Activated naive CD4-positive, alpha-beta T cell treated with anti-CD3 and anti-CD28 coated beads for 36 hours (primary cell): ENCODE results near the gene RNF130. TPM values are rescaled to one million over a fixed set of nuclear protein-coding genes. Genes with fewer than 3 reads are reported as not detected.

Source experiments
- CTCF ChIA-PET: fragments of 350-600 bp; sonication (Branson Sonifier 250); formaldehyde crosslinking; loops from one replicate; lab custom pipeline; 2021; ENCODE audit warnings: antibody characterized with exemption; lab: Charles Lee
- DNase-seq: peaks from one replicate; pipeline ENCODE4 v3.0.0-alpha.2; 2020
- H3K27ac Mint-ChIP-seq: one replicate; pipeline ENCODE4 v1.8.0; 2021; ENCODE audit warnings: mild to moderate bottlenecking, mixed read lengths
- H3K27me3 Mint-ChIP-seq: one replicate; pipeline ENCODE4 v1.8.0; 2021; ENCODE audit warnings: low read depth, mixed read lengths
- H3K36me3 Mint-ChIP-seq: one replicate; pipeline ENCODE4 v1.8.0; 2021; ENCODE audit warnings: low read depth, mixed read lengths
- H3K4me1 Mint-ChIP-seq: one replicate; pipeline ENCODE4 v1.8.0; 2021; ENCODE audit warnings: low read depth, mixed read lengths
- H3K4me3 Mint-ChIP-seq: one replicate; pipeline ENCODE4 v1.8.0; 2021; ENCODE audit warnings: mild to moderate bottlenecking, moderate library complexity, mixed read lengths
- H3K9me3 Mint-ChIP-seq: one replicate; pipeline ENCODE4 v1.8.0; 2021; ENCODE audit warnings: mixed read lengths
- intact Hi-C: fragments of 100-400 bp; cut with micrococcal nuclease; formaldehyde crosslinking; loops from one replicate; pipeline ENCODE4 v1.15.1; 2023
- total RNA-seq, 2 experiments: library from RNA; stranded (reverse); gene quantifications; one replicate each; pipeline ENCODE4 v1.2.3, GENCODE V29; 2021

The RNF130 gene
- total RNA-seq, 2 experiments from 2014 or later, result 10.3 to 11.9 TPM

DNA sequence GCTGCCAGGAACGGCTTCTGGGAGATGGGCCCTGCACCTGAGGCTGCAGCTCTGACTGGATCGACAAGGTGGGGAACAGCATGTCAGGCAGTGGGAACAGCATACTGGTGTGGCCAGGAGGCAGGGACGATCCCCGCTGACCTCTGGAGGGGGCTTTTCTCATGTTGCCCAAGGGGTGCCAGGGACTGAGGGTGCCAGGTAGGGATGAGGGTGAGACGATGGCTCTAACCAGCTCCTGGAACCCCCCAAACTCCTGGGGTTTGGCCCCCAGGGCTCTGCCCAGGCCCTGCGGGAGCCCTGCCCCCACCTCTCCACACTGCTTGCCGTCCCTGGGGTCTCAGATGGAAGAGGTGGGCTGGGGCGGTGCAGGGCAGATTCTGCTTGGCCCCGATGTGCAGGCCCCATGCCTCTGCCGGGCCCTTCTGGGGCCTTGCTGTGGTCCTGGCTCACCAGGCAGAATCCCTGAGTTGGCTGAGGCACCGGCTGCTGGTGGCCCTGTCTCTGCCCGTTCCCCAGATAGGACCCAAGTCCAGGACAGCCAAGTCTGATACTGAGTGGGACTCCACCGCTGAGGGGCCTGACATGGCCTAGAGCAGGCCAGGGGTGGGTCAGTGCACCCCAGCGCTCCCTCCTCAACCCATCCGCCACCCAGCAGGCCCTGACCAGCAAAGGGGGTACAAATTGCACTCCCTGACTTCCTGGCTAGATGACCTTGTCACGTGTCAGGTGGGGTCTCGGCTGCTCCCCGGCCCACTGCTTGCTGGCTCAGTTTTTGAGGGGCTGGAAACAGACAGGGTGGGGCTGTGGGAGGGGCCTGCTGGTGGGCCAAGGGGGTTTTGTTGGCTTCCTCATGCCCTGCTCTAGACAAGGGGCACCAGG lies 28.4 kb upstream of the RNF130 start:
- no peak overlapping the region for H3K4me3 Mint-ChIP-seq
- H3K4me1 Mint-ChIP-seq, result no peaks in the 10 kb centered on the region
- H3K27ac Mint-ChIP-seq, result no peak overlapping the region
- intact Hi-C loops, result no loop called here
- peaks cover 8% of the 10 kb centered on the region for H3K27me3 Mint-ChIP-seq
- no peaks in the 10 kb centered on the region for H3K9me3 Mint-ChIP-seq
- DNase-seq, result no peak
- CTCF ChIA-PET, result interaction anchor here (0.6 kb wide), 1 partner anchor 377 kb away, joined by 3 read pairs; no protein-coding TSS in a partner anchor
- no peaks in the 10 kb centered on the region for H3K36me3 Mint-ChIP-seq

DNA sequence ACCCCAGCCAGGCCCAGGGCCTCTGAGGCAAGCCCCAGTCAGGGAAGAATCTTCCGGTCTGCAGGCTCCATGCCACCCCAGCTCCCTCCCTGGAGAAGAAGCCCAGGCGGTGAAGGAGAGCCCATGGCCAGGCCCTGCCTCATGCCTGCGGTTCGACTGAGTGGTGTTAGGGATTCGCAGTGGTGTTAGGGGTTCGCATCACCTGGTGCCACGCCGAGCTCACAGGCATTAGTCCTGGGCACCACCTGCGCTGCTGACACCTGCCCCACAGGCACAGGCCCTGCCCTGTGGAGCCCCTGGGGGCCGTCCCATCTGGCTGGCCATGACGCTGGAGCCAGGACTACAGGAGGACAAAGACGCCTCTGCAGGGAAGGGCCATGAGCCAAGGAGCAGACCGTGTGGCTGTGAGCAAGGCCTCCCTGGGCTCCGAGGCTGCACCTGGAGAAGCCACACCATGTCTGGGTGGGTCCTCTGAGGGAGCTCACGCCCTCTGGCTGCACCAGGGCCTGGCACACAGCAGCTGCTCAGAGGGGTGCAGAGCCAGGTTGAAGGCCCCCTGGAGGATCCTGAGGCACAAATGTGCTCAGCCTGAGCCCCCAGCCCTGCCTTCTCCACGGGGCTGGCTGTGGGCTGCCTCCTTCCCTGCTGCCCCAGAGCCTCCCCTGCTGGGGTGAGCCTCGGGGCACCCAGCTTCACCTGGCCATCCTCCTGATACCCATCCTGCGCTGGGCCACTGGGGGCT lies 27.6 kb upstream of the RNF130 start:
- H3K36me3 Mint-ChIP-seq, result no peaks in the 10 kb centered on the region
- no peak overlapping the region for H3K4me3 Mint-ChIP-seq
- H3K27ac Mint-ChIP-seq, result no peak overlapping the region
- intact Hi-C loops, result no loop called here
- CTCF ChIA-PET, result no interaction called here
- no peak for DNase-seq
- H3K27me3 Mint-ChIP-seq, result peaks cover 7% of the 10 kb centered on the region
- no peaks in the 10 kb centered on the region for H3K4me1 Mint-ChIP-seq
- H3K9me3 Mint-ChIP-seq, result no peaks in the 10 kb centered on the region

DNA sequence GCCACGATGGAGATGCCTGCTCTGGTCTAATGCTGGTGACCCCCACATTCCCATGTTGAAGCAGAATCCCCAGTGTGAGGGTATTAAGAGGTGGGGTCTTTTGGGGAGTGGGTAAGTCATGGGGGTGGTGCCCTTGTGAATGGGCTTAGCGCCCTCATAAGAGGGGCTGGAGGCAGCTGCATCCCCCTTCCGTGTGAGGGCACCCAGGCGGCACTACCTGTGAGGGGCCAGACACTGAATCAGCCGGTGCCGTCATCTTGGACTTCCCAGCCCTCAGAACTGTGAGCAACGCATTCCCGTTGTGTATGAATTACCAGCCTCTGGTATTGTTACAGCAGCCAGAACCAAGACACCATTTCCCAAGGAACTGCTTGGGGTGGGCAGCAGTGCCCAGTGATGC lies 27.0 kb upstream of the RNF130 start:
- no peak overlapping the region for H3K27ac Mint-ChIP-seq
- H3K4me3 Mint-ChIP-seq, result no peak overlapping the region
- H3K36me3 Mint-ChIP-seq, result no peaks in the 10 kb centered on the region
- CTCF ChIA-PET, result no interaction called here
- DNase-seq, result no peak
- no peaks in the 10 kb centered on the region for H3K9me3 Mint-ChIP-seq
- H3K4me1 Mint-ChIP-seq, result no peaks in the 10 kb centered on the region
- intact Hi-C loops, result no loop called here
- peaks cover 6% of the 10 kb centered on the region for H3K27me3 Mint-ChIP-seq

DNA sequence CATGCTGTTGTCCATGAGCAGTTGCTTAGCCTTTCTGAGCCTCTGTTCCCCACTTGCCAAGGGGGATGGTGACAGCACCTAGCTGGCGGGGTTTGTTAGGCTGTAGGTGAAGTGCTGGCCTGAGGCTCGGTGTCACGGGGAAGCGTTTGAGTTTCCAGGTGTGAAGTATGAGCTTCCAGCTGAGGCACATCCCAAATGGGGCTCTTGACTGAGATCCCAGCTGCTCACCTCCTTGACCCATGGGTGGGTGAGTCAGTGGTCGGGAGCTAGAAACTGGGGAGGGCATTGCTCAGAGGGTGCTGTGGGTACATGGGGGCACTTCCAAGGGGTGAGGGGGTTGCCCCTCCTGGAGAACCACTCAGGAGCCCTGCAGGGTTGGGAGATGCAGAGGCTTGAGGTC lies 26.4 kb upstream of the RNF130 start:
- DNase-seq, result no peak
- Mint-ChIP-seq H3K27me3 (peaks cover 4% of the 10 kb centered on the region), H3K4me1 (no peaks in the 10 kb centered on the region), H3K4me3 (no peak overlapping the region), H3K27ac (no peak overlapping the region), H3K9me3 (no peaks in the 10 kb centered on the region), H3K36me3 (no peaks in the 10 kb centered on the region)
- intact Hi-C loops, result no loop called here
- CTCF ChIA-PET, result no interaction called here

DNA sequence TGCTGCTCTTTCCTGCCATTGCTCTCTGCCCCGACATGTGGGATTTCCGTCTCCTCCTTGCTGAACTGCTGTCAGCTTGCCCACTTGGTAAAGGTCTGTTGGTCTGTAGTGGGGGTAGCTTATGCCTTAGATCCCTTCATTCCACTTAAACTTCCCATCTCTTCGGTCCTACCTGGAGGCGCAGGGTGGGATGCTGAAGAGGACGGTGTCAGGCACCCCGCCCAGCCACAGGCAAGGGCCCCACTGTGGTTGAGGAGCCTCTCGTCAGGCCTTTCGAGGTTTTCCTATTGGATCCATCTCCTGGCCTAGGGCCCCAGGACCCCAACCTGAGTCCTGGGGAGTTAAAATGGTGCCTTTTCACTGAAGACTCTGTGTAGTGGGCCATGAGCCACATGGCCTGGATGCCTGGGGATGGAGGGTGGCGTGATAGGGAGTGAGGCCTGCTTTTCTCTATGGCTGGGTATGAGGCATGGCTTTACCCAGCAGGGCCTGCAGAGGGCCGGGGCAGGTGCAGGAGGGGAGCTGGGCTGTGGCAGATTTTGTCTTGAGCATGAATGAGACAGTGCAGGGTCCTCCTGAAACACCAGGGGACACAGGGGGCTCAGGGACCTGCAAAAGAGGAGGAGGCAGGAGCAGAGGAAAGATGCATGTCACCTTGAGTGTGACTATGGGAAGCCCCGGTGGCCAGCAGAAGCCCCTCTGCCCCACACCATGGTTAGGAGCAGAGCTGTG lies 25.8 kb upstream of the RNF130 start:
- Mint-ChIP-seq H3K36me3 (no peaks in the 10 kb centered on the region), H3K4me1 (no peaks in the 10 kb centered on the region), H3K4me3 (no peak overlapping the region), H3K9me3 (no peaks in the 10 kb centered on the region), H3K27me3 (peaks cover 4% of the 10 kb centered on the region), H3K27ac (no peak overlapping the region)
- no peak for DNase-seq
- intact Hi-C loops, result no loop called here
- CTCF ChIA-PET, result no interaction called here

DNA sequence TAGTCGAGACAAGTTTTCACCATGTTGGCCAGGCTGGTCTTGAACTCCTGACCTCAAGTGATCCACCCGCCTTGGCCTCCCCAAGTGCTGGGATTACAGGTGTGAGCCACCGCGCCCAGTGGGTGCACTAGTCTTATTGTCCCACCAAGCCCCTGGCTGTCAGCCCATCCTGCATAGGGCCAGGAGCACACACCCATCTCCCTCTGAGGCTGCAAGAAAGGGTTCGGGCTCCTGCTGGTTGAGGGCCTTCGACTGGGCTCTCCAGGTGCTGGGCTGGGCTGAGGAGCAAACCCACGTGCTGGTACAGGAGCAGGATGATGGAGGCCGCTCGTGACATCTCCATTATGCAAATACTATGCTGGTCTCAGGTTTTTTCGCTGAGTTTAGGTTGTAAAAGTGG lies 25.1 kb upstream of the RNF130 start:
- Mint-ChIP-seq H3K4me1 (no peaks in the 10 kb centered on the region), H3K27me3 (peaks cover 4% of the 10 kb centered on the region), H3K27ac (no peak overlapping the region), H3K9me3 (no peaks in the 10 kb centered on the region), H3K4me3 (no peak overlapping the region), H3K36me3 (no peaks in the 10 kb centered on the region)
- CTCF ChIA-PET, result no interaction called here
- intact Hi-C loops, result no loop called here
- DNase-seq, result no peak

DNA sequence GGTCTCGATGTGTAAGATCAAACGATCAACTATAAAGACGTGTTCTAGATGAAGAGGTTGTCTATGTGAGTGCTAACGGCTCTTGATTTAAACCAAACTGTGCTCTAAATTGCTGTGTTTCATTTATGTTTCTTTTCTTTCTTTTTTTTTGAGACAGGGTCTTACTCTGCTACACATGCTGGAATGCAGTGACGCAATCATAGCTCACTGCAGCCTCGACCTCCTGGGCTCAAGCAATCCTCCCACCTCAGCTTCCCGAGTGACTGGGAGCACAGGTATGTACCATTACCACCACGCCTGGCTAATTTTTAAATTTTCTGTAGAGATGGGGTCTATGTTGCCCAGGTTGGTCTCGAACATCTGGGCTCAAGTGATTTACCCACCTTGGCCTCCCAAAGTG lies 24.0 kb upstream of the RNF130 start:
- CTCF ChIA-PET, result interaction anchor here (0.6 kb wide), 1 partner anchor 42 kb away, joined by 7 read pairs; no protein-coding TSS in a partner anchor
- Mint-ChIP-seq H3K4me1 (peaks cover 3% of the 10 kb centered on the region), H3K36me3 (no peaks in the 10 kb centered on the region), H3K27me3 (peaks cover 4% of the 10 kb centered on the region), H3K9me3 (no peaks in the 10 kb centered on the region), H3K27ac (no peak overlapping the region), H3K4me3 (no peak overlapping the region)
- intact Hi-C loops, result no loop called here
- DNase-seq, result no peak

DNA sequence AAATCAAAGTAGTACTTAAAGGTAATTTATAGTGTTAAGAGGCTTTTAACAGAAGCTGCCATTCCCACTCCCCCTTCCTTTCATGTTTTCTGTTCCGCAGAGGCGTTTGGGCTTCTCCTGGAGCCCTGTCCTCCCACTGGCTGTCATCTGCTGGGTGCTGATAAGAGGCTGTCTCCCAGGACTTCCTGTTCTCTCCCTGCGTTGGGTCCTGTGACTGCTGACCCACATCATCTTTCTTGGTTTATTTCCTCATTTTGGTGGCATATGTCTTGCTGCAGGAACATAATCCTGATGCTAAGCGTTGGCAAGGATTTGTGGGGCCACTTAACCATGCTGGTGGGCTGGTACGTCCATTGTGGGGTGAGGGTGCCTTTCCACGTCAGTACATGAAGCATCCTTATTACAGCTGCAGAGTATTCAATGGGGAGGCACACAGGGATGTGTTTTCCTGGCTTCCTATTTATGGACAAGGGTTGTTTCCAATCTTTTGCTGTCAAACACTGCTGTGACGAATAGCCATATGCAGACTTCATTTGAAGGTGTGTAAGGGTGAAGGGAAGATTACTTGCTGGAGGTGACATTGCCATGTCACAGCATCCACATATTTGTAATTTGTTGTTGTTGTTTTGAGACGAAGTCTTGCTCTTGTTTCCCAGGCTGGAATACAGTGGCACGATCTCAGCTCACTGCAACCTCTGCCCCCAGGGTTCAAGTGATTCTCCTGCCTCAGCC lies 22.3 kb upstream of the RNF130 start:
- Mint-ChIP-seq H3K36me3 (no peaks in the 10 kb centered on the region), H3K9me3 (no peaks in the 10 kb centered on the region), H3K27me3 (peaks cover 4% of the 10 kb centered on the region), H3K4me3 (no peak overlapping the region), H3K4me1 (peaks cover 7% of the 10 kb centered on the region), H3K27ac (no peak overlapping the region)
- DNase-seq, result no peak
- intact Hi-C loops, result loop anchor here (5.0 kb wide), 1 partner anchor 87 kb away; no protein-coding TSS in a partner anchor
- CTCF ChIA-PET, result no interaction called here

DNA sequence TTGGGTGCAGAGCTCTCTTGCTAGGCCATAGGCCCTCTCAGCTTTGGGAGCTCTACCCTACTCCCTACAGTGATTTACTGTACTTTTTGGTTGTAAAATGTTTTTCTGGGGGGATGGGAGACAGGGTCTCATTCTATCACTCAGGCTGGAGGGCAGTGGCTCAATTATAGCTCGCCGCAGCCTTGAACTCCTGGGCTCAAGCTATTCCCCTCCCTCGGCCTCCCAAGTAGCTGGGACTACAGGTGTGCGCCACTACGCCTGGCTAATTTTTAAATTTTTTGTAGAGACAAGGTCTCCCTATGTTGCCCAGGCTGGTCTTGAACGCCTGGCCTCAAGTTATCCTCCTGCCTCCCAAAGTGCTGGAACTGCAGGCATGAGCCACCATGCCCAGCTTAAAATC lies 21.7 kb upstream of the RNF130 start:
- H3K36me3 Mint-ChIP-seq, result no peaks in the 10 kb centered on the region
- CTCF ChIA-PET, result interaction anchor here (0.7 to 2.2 kb wide), 2 partner anchors 291 to 340 kb away, joined by 3 to 8 read pairs; no protein-coding TSS in a partner anchor
- DNase-seq, result no peak
- peaks cover 7% of the 10 kb centered on the region for H3K4me1 Mint-ChIP-seq
- no peaks in the 10 kb centered on the region for H3K9me3 Mint-ChIP-seq
- H3K4me3 Mint-ChIP-seq, result no peak overlapping the region
- H3K27me3 Mint-ChIP-seq, result peaks cover 4% of the 10 kb centered on the region
- H3K27ac Mint-ChIP-seq, result no peak overlapping the region
- intact Hi-C loops, result loop anchor here (5.0 kb wide), 1 partner anchor 86 kb away; no protein-coding TSS in a partner anchor

DNA sequence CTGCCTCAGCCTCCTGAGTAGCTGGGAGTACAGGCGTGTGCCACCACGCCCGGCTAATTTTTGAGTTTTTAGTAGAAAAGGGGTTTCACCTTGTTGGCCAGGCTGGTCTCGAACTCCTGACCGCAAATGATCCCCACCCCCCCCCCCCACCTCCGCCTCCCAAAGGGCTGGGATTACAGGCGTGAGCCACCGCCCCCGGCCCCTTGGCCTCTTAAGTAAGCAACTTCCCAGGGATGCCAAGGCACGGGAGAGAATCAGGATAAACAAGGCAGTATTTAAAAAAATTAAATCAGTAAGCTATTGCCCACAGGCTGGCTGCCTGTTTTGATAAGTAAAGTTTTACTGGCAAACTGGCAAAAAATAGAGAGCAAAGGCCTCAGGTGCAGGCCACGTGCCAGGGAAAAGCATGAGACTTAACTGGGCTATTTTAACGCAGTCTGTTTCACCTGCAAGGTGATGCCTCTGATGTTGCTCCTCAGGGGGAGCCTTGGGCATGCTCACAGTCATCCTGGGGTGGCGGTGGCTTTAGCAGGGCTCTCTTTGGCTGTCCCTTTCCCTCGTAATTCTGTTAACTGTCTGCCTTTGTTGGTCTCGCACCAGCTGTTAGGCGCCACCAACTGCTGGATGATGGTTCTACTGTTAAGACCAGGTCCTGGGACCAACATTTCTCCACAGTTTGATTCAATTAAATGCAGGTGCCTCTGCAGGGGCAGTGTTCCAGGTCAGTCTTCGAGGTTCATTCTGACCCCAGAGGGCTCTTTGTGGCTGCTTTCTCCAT lies 19.4 kb upstream of the RNF130 start:
- Mint-ChIP-seq H3K27me3 (peaks cover 4% of the 10 kb centered on the region), H3K36me3 (no peaks in the 10 kb centered on the region), H3K9me3 (no peaks in the 10 kb centered on the region), H3K4me3 (peak overlapping the region; percentile 80), H3K4me1 (peaks cover 20% of the 10 kb centered on the region), H3K27ac (peak overlapping the region; percentile 24)
- CTCF ChIA-PET, result interaction anchor here (0.5 to 2.2 kb wide), 10 partner anchors 21 to 1099 kb away, joined by 3 to 8 read pairs (median 3); no protein-coding TSS in a partner anchor
- DNase-seq, result peak; percentile 68
- intact Hi-C loops, result loop anchor here (1.0 to 5.0 kb wide), 9 partner anchors 20 to 412 kb away; partner anchors contain the start of genes MRNIP and RNF130
